ENCODE measurements around the gene RCE1.

Gene RCE1

GRCh38 chr11:66857927-66858185 is 14.6 kb downstream of the RCE1 start:
- DNase-seq = no peak

GRCh38 chr11:66858186-66858938 is 15.1 kb downstream of the RCE1 start:
- no peak for DNase-seq

GRCh38 chr11:66858939-66859685 is 15.9 kb downstream of the RCE1 start:
- no peak for DNase-seq

- DNase-seq = no peak
Measured at GRCh38 chr11:66859686-66860448, 16.6 kb downstream of the RCE1 start.

- no peak for DNase-seq
Measured at GRCh38 chr11:66860449-66860831, 17.2 kb downstream of the RCE1 start.

GRCh38 chr11:66861038-66861773 is 18.0 kb downstream of the RCE1 start:
- no peak for DNase-seq

- no peak for DNase-seq
Measured at GRCh38 chr11:66861774-66862558, 18.7 kb downstream of the RCE1 start.

- no peak for DNase-seq
Measured at GRCh38 chr11:66862559-66863037, 19.4 kb downstream of the RCE1 start.

- no peak for DNase-seq
Measured at GRCh38 chr11:66863428-66864125, 20.3 kb downstream of the RCE1 start.

- DNase-seq = no peak
Measured at GRCh38 chr11:66864172-66864901, 21.1 kb downstream of the RCE1 start.

- no peak for DNase-seq
Measured at GRCh38 chr11:66864924-66865697, 21.9 kb downstream of the RCE1 start.

GRCh38 chr11:66866007-66866406 is 22.8 kb downstream of the RCE1 start:
- DNase-seq = no peak

- DNase-seq = no peak
Measured at GRCh38 chr11:66866511-66866986, 23.3 kb downstream of the RCE1 start.

GRCh38 chr11:66867425-66868040 is 24.3 kb downstream of the RCE1 start:
- DNase-seq = no peak

GRCh38 chr11:66868082-66868725 is 25.0 kb downstream of the RCE1 start:
- no peak for DNase-seq

- no peak for DNase-seq
Measured at GRCh38 chr11:66868726-66869566, 25.7 kb downstream of the RCE1 start.

- DNase-seq = no peak
Measured at GRCh38 chr11:66869567-66869870, 26.3 kb downstream of the RCE1 start.

GRCh38 chr11:66870131-66870530 is 26.9 kb downstream of the RCE1 start:
- DNase-seq = no peak
